ENCODE data around the gene MRPS2.

Gene MRPS2

DNA sequence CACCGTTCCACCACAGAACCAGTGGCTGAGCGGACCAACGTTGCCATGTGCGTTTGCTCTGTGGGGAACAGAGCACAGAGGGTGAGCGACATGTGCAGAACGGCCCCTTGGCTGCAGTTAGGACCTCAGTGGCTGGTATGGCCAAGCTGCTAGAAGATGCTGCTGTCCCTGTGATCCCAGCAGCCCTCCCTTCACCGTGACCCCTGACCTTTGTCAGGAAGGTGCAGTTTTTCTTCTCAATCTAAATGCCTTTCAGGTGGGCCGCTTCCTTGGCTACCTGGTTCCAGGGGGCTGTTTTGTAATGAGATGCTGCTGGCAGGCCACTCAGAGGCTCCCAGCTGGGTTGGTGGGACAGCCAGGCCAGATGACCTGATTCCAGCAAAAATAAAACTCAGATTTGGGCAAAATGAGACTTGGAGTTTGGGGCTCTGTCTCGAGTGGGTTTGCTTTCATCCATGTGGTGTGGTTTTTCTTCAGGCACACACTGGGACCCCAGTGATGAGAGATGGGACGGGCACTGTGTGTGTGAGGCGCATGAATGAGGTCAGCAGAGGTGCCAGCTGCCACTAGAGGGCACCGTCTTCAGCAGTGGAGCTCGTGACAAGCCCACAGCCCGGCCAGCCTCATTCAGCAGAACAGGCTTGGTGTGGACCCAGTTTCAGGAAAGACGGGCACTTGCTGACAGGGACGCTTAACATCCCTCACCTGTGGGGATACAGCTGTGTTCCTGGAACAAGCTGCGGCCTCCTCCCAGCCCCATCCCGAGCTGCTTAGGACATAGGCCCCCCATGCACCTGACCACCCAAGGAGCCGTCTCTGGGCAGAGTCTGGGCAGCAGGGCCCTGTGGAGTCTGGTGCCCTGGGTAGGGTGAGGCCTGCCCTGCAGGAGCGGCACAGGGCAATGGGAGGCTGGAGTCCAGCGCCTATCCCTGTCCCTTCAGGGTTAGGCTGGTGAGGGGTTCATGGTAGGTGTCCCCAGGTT is 4.1 kb downstream of the MRPS2 start:
- TF ChIP-seq, protein P1, sequence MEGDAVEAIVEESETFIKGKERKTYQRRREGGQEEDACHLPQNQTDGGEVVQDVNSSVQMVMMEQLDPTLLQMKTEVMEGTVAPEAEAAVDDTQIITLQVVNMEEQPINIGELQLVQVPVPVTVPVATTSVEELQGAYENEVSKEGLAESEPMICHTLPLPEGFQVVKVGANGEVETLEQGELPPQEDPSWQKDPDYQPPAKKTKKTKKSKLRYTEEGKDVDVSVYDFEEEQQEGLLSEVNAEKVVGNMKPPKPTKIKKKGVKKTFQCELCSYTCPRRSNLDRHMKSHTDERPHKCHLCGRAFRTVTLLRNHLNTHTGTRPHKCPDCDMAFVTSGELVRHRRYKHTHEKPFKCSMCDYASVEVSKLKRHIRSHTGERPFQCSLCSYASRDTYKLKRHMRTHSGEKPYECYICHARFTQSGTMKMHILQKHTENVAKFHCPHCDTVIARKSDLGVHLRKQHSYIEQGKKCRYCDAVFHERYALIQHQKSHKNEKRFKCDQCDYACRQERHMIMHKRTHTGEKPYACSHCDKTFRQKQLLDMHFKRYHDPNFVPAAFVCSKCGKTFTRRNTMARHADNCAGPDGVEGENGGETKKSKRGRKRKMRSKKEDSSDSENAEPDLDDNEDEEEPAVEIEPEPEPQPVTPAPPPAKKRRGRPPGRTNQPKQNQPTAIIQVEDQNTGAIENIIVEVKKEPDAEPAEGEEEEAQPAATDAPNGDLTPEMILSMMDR (IDR thresholded peaks at IDR 0.05; ENCODE audit: extremely low read depth, insufficient read depth, missing control alignments): peak; percentile 86
- peak; percentile 80 for DNase-seq (ENCODE audit: low spot score)
- in situ Hi-C loops (cut with MboI; ENCODE audit: low pct_unique_long_range_greater_than_20kb, low sequenced_read_pairs, unreplicated experiment): no loop called here

DNA sequence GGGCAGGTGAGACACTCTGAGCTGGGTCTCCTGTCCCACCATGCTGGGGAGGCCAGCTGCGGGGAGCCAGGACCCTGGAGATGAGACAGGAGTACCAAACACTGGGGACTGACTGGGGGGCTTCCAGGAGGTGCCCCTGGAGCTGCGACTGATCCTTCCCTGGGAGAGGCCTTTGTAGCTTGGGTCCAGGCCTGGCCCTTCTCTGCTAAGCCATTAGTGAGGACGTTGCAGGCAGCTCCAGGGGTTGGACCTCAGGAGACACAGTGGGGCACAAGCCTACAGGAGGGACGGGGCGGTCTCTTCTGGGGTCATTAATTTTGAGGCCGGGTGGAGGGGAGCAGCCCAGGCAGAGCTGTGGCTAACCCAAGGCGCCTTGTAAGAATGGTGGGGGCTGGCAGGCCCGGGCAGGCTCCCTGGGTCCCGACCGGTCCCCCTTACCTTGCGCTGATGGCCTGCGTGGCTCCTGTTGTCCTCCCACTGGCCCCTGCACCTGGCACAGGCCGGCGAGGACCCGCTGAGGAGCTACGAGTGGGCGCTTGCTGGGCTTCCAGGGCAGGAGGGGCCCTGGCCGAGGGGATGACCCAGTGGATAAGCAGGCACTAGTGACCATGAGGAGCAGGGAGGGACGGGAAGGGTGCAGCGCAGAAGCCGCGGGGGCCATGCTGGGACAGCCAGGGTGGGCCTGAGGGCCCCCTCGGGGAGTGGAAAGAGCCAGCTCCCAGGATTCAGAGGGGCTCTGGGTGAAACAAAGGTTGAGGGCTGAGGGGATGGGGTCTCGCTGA is 5.1 kb downstream of the MRPS2 start:
- in situ Hi-C loops (cut with MboI; ENCODE audit: low pct_unique_long_range_greater_than_20kb, low sequenced_read_pairs, unreplicated experiment): no loop called here
- no peak for DNase-seq (ENCODE audit: low spot score)
- TF ChIP-seq, protein P1 (IDR thresholded peaks at IDR 0.05; ENCODE audit: extremely low read depth, insufficient read depth, missing control alignments): no peak

GRCh38 chr9:135506327-135507103 is 6.0 kb downstream of the MRPS2 start:
- in situ Hi-C loops (cut with MboI; ENCODE audit: low pct_unique_long_range_greater_than_20kb, low sequenced_read_pairs, unreplicated experiment): no loop called here
- TF ChIP-seq, protein P1 (IDR thresholded peaks at IDR 0.05; ENCODE audit: extremely low read depth, insufficient read depth, missing control alignments): no peak

DNA sequence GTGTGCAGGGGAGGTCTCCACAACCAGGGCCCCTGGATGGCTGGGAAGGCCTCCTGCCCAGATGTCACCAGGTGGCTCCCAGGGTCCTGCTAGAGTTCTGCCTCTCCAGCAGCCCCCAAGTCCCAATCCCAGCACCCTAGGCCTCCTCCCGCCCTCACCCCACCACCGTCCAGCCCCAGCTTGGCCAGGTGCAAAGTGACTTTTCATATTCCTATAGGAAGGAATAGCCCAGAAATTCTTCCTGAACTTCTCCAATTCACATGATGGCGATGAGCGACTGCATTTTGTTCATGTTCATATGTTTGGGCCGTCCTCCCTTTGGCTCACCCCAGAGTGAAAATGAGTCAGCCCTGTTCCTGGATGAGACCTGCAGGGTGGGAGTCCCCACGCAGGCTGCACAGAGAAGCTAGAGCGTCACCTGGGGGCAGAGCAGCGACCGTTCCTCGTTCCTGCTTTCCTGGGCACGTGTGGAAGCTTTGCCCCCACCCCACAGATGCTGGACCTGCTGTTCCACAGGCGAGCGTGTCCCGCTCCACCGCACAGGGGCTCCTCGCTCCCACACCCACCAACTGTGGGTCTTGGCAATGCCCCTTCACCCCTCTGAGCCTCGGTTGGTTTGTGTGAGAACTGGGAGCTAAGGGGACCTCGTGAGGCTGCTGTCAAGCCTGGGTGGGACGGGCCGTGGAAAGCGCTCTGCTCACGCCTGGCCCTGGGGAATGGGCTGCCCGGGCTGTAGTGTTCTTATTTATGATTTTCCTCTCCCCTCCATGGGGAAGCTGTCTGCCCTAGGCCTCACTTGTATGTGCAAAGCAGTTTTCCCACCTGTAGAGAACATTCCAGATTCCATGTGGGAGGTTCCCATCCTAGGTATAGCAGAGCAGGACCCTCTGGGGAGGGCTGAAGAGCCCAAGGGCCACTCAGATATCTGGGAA is 6.9 kb downstream of the MRPS2 start:
- DNase-seq (ENCODE audit: low spot score): no peak
- TF ChIP-seq, protein P1 (IDR thresholded peaks at IDR 0.05; ENCODE audit: extremely low read depth, insufficient read depth, missing control alignments): no peak
- in situ Hi-C loops (cut with MboI; ENCODE audit: low pct_unique_long_range_greater_than_20kb, low sequenced_read_pairs, unreplicated experiment): no loop called here

More at GRCh38 chr9:135506327-135507103, 6.0 kb downstream of the MRPS2 start:
- no peak for DNase-seq (ENCODE audit: low spot score)

GRCh38 chr9:135508211-135508820 is 7.8 kb downstream of the MRPS2 start:
- in situ Hi-C loops (cut with MboI; ENCODE audit: low pct_unique_long_range_greater_than_20kb, low sequenced_read_pairs, unreplicated experiment): no loop called here
- no peak for DNase-seq (ENCODE audit: low spot score)
- TF ChIP-seq, protein P1 (IDR thresholded peaks at IDR 0.05; ENCODE audit: extremely low read depth, insufficient read depth, missing control alignments): no peak

Measured in GM13977 (cell line).